T-cell (primary cell): ENCODE results near the gene SH2D4B. TPM values are rescaled to one million over a fixed set of nuclear protein-coding genes. Genes with fewer than 3 reads are reported as not detected.

Experiments used
- ATAC-seq, 4 experiments: fragments of 200-7000 bp in 3 of 4; fragments of 150-1000 bp in 1 of 4; cut with Tn5 transposase; replicated peaks in 1 of 4; 1 replicate in 3 of 4; 2 replicates in 1 of 4; pipeline ENCODE4 v1.10.0; 2021; ENCODE audit warnings: moderate library complexity in 3 of 4, mild to moderate bottlenecking in 2 of 4, moderate number of reproducible peaks in 1 of 4
- CTCF ChIA-PET, 2 donors: fragments of 300-600 bp; sonication (Branson Sonifier 250); formaldehyde crosslinking; loops; one replicate each; lab custom pipeline; 2022; ENCODE audit warnings: antibody characterized with exemption in 2 of 2; lab: Charles Lee
- POLR2A ChIA-PET, 2 donors: fragments of 300-600 bp; sonication (Branson Sonifier 250); formaldehyde crosslinking; loops; one replicate each; lab custom pipeline; 2022; ENCODE audit warnings: antibody characterized with exemption in 2 of 2; lab: Charles Lee
- DNase-seq, 35 experiments: peaks; one replicate each; pipeline versions ENCODE4 v3.0.0 to v3.0.0-alpha.2; 2013 to 2023
- H3K27ac ChIP-seq: one replicate; pipeline ENCODE4 v1.5.1; 2013; ENCODE audit warnings: low read length
- H3K27me3 ChIP-seq, 2 experiments: replicated peaks in 1 of 2; 1 replicate in 1 of 2; 2 replicates in 1 of 2; pipeline versions ENCODE4 v1.6.1 to v1.7.0; 2013; ENCODE audit warnings: low read length in 1 of 2, mixed read lengths in 1 of 2; ENCODE audit not compliant: control insufficient read depth in 2 of 2, insufficient read depth in 2 of 2; ENCODE audit errors: extremely low read depth in 1 of 2
- H3K36me3 ChIP-seq, 2 donors: 1 replicate in 1 of 2; 2 replicates in 1 of 2; pipeline versions ENCODE4 v1.6.1 to v1.7.0; 2013; ENCODE audit warnings: low read length in 1 of 2; ENCODE audit not compliant: control insufficient read depth in 2 of 2, insufficient read depth in 1 of 2; ENCODE audit errors: extremely low read depth in 1 of 2
- H3K4me1 ChIP-seq, 2 experiments: 1 replicate in 1 of 2; 2 replicates in 1 of 2; pipeline versions ENCODE4 v1.6.1 to v1.7.0; 2013; ENCODE audit warnings: low read length in 2 of 2, mixed read lengths in 1 of 2; ENCODE audit not compliant: insufficient read depth in 2 of 2, control insufficient read depth in 1 of 2; ENCODE audit errors: extremely low read depth in 1 of 2
- H3K4me3 ChIP-seq, 2 donors: 1 replicate in 1 of 2; 2 replicates in 1 of 2; pipeline versions ENCODE4 v1.5.1 to v1.7.0; 2013; ENCODE audit warnings: mild to moderate bottlenecking in 2 of 2, low read length in 1 of 2, moderate library complexity in 1 of 2; ENCODE audit not compliant: control insufficient read depth in 1 of 2; ENCODE audit errors: extremely low read depth in 1 of 2
- H3K9me3 ChIP-seq: 2 replicates; pipeline ENCODE4 v1.7.0; 2013
- H3K27ac Mint-ChIP-seq, 2 donors: one replicate each; pipeline ENCODE4 v1.8.0; 2020 to 2021; ENCODE audit warnings: mild to moderate bottlenecking in 2 of 2, mixed read lengths in 2 of 2
- H3K27me3 Mint-ChIP-seq, 2 donors: one replicate each; pipeline ENCODE4 v1.8.0; 2021 to 2022; ENCODE audit warnings: mixed read lengths in 2 of 2
- H3K36me3 Mint-ChIP-seq: one replicate; pipeline ENCODE4 v1.8.0; 2021; ENCODE audit warnings: mixed read lengths
- H3K4me1 Mint-ChIP-seq, 3 donors: one replicate each; pipeline ENCODE4 v1.8.0; 2020 to 2022; ENCODE audit warnings: mixed read lengths in 3 of 3, mild to moderate bottlenecking in 1 of 3
- H3K4me3 Mint-ChIP-seq, 3 donors: one replicate each; pipeline ENCODE4 v1.8.0; 2020 to 2022; ENCODE audit warnings: mild to moderate bottlenecking in 3 of 3, mixed read lengths in 3 of 3, moderate library complexity in 3 of 3
- H3K9me3 Mint-ChIP-seq, 3 donors: one replicate each; pipeline ENCODE4 v1.8.0; 2020 to 2022; ENCODE audit warnings: mixed read lengths in 3 of 3
- WGBS: methylation state at CpG from one replicate; pipeline ENCODE4 v1.1.5; 2013; ENCODE audit warnings: missing lambda C conversion rate; ENCODE audit not compliant: insufficient coverage; 5-methylcytosine and 5-hydroxymethylcytosine counted together
- total RNA-seq, 35 experiments: library from RNA in 6 of 35; stranded (reverse) in 6 of 35; fragments of 120-200 nt in 1 of 35; gene quantifications; one replicate each; pipeline versions ENCODE4 v1.2.1 to v1.2.4 and lab custom pipeline; 2013 to 2026

The SH2D4B gene
- total RNA-seq, 5 donors from 2014 or later (not counting 1 experiment from before 2014, with no cell fraction given), result 0.12 to 0.26 (median 0.23) TPM

GRCh38 chr10:80648106-80648505, 110.4 kb downstream of the SH2D4B start:
- no peak overlapping the region for H3K27ac Mint-ChIP-seq
- Histone ChIP-seq H3K4me3 (no peak overlapping the region), H3K27me3 (no peaks in the 10 kb centered on the region), H3K4me1 (no peaks in the 10 kb centered on the region), H3K27ac (no peak overlapping the region), H3K36me3 (no peaks in the 10 kb centered on the region), H3K9me3 (no peaks in the 10 kb centered on the region)
- WGBS, result 100% methylated on average over 1 of the region's 5 CpGs
- ChIA-PET CTCF (no interaction called here), POLR2A (no interaction called here)
- H3K27me3 Mint-ChIP-seq, result peaks cover 10 to 24% of the 10 kb centered on the region in 2 donors
- DNase-seq, result no peak
- H3K9me3 Mint-ChIP-seq, result no peaks in the 10 kb centered on the region
- no peak overlapping the region for H3K4me3 Mint-ChIP-seq
- H3K36me3 Mint-ChIP-seq, result no peaks in the 10 kb centered on the region
- ATAC-seq, result no peak
- no peaks in the 10 kb centered on the region for H3K4me1 Mint-ChIP-seq

- no peaks in the 10 kb centered on the region for H3K27me3 ChIP-seq
- no peaks in the 10 kb centered on the region for H3K36me3 ChIP-seq
- ChIA-PET POLR2A (no interaction called here), CTCF (interaction anchor here in 1 of 2 donors (0.9 to 1.5 kb wide), 2 partner anchors 13 to 14 kb away, joined by 3 read pairs; no protein-coding TSS in a partner anchor)
- ATAC-seq, result no peak
- H3K27ac ChIP-seq, result no peak overlapping the region
- DNase-seq, result no peak
- H3K4me3 Mint-ChIP-seq, result no peak overlapping the region
- peaks cover 10 to 28% of the 10 kb centered on the region in 2 donors for H3K27me3 Mint-ChIP-seq
- no peak overlapping the region for H3K4me3 ChIP-seq
- peaks cover 0 to 10% (median 6%) of the 10 kb centered on the region in 3 donors for H3K9me3 Mint-ChIP-seq
- no peaks in the 10 kb centered on the region for H3K9me3 ChIP-seq
- no peaks in the 10 kb centered on the region for H3K4me1 ChIP-seq
- peaks cover 2% of the 10 kb centered on the region for H3K36me3 Mint-ChIP-seq
- 92% methylated on average over 5 of the region's 6 CpGs for WGBS
- H3K27ac Mint-ChIP-seq, result no peak overlapping the region
- no peaks in the 10 kb centered on the region for H3K4me1 Mint-ChIP-seq
Observed at GRCh38 chr10:80649183-80649582, 111.5 kb downstream of the SH2D4B start.

- Mint-ChIP-seq H3K27me3 (peaks cover 3 to 7% of the 10 kb centered on the region in 2 donors), H3K27ac (no peak overlapping the region), H3K9me3 (peaks cover 0 to 12% (median 8%) of the 10 kb centered on the region in 3 donors), H3K36me3 (peaks cover 2% of the 10 kb centered on the region), H3K4me3 (no peak overlapping the region), H3K4me1 (no peaks in the 10 kb centered on the region)
- WGBS, result no CpG with 5 or more reads among the region's 1 CpG
- H3K4me1 ChIP-seq, result no peaks in the 10 kb centered on the region
- H3K9me3 ChIP-seq, result peaks cover 3% of the 10 kb centered on the region
- DNase-seq, result no peak
- ChIA-PET POLR2A (no interaction called here), CTCF (no interaction called here)
- peaks cover 0 to 25% of the 10 kb centered on the region in 2 experiments for H3K27me3 ChIP-seq
- H3K36me3 ChIP-seq, result no peaks in the 10 kb centered on the region
- no peak for ATAC-seq
- no peak overlapping the region for H3K27ac ChIP-seq
- H3K4me3 ChIP-seq, result no peak overlapping the region
Observed at GRCh38 chr10:80655898-80656297, 118.2 kb downstream of the SH2D4B start.

GRCh38 chr10:80658068-80658467, 120.4 kb downstream of the SH2D4B start:
- Mint-ChIP-seq H3K27ac (no peak overlapping the region), H3K9me3 (peaks cover 0 to 12% (median 8%) of the 10 kb centered on the region in 3 donors), H3K4me1 (peaks cover 3 to 7% (median 5%) of the 10 kb centered on the region in 3 donors), H3K36me3 (peaks cover 2% of the 10 kb centered on the region), H3K27me3 (peaks cover 12 to 14% of the 10 kb centered on the region in 2 donors), H3K4me3 (no peak overlapping the region)
- peaks cover 0 to 34% of the 10 kb centered on the region in 2 experiments for H3K27me3 ChIP-seq
- no peak overlapping the region for H3K27ac ChIP-seq
- 91% methylated on average over 6 of the region's 6 CpGs for WGBS
- DNase-seq (no peak), ATAC-seq (no peak)
- H3K4me1 ChIP-seq, result peaks cover 0 to 4% of the 10 kb centered on the region in 2 experiments
- no peaks in the 10 kb centered on the region for H3K36me3 ChIP-seq
- no peak overlapping the region for H3K4me3 ChIP-seq
- POLR2A ChIA-PET, result no interaction called here
- H3K9me3 ChIP-seq, result peaks cover 3% of the 10 kb centered on the region
- CTCF ChIA-PET, result no interaction called here

- POLR2A ChIA-PET, result no interaction called here
- H3K4me1 ChIP-seq, result peaks cover 0 to 4% of the 10 kb centered on the region in 2 experiments
- ATAC-seq, result no peak
- 94% methylated on average over 5 of the region's 9 CpGs for WGBS
- no peaks in the 10 kb centered on the region for H3K36me3 ChIP-seq
- no peak overlapping the region for H3K4me3 ChIP-seq
- peaks cover 3 to 7% (median 5%) of the 10 kb centered on the region in 3 donors for H3K4me1 Mint-ChIP-seq
- peaks cover 7 to 17% of the 10 kb centered on the region in 2 donors for H3K27me3 Mint-ChIP-seq
- no peak overlapping the region for H3K4me3 Mint-ChIP-seq
- no peak overlapping the region for H3K27ac Mint-ChIP-seq
- H3K27ac ChIP-seq, result no peak overlapping the region
- CTCF ChIA-PET, result no interaction called here
- no peak for DNase-seq
- H3K9me3 ChIP-seq, result peaks cover 3% of the 10 kb centered on the region
- peaks cover 0 to 2% (median 1%) of the 10 kb centered on the region in 3 donors for H3K9me3 Mint-ChIP-seq
- H3K27me3 ChIP-seq, result peaks cover 0 to 38% of the 10 kb centered on the region in 2 experiments
- H3K36me3 Mint-ChIP-seq, result no peaks in the 10 kb centered on the region
Observed at GRCh38 chr10:80659289-80659688, 121.6 kb downstream of the SH2D4B start.

GRCh38 chr10:80660266-80660665, 122.6 kb downstream of the SH2D4B start:
- CTCF ChIA-PET, result interaction anchor here in 1 of 2 donors (0.6 kb wide), 1 partner anchor 1971 kb away, joined by 3 read pairs; no protein-coding TSS in a partner anchor
- H3K4me1 Mint-ChIP-seq, result peaks cover 3 to 7% (median 5%) of the 10 kb centered on the region in 3 donors
- peaks cover 0 to 4% of the 10 kb centered on the region in 2 experiments for H3K4me1 ChIP-seq
- H3K36me3 ChIP-seq, result no peaks in the 10 kb centered on the region
- ATAC-seq (no peak), DNase-seq (no peak)
- no peaks in the 10 kb centered on the region for H3K36me3 Mint-ChIP-seq
- no peak overlapping the region for H3K27ac Mint-ChIP-seq
- WGBS, result 64% methylated on average over 4 of the region's 7 CpGs
- no peaks in the 10 kb centered on the region for H3K9me3 Mint-ChIP-seq
- peaks cover 3% of the 10 kb centered on the region for H3K9me3 ChIP-seq
- H3K27ac ChIP-seq, result no peak overlapping the region
- POLR2A ChIA-PET, result no interaction called here
- no peak overlapping the region for H3K4me3 Mint-ChIP-seq
- H3K4me3 ChIP-seq, result no peak overlapping the region
- peaks cover 9 to 19% of the 10 kb centered on the region in 2 donors for H3K27me3 Mint-ChIP-seq
- peaks cover 0 to 38% of the 10 kb centered on the region in 2 experiments for H3K27me3 ChIP-seq
